ENCODE data around the gene TPM1. TPM values are rescaled to one million over a fixed set of nuclear protein-coding genes. Genes with fewer than 3 reads are reported as not detected.

The TPM1 gene
- total and polyA plus RNA-seq, 9 of the 15 experiments (the other 6 are each of a cell fraction or from before 2014, with no cell fraction given): 8.1 to 53.9 (median 43.1) TPM

Other genes with a start within 250 kb of the TPM1 start
- 6.1 and 9.5 TPM in 2 replicates for gene LACTB, start 79.1 kb downstream of the TPM1 start, total RNA-seq (2014; rRNA removed)
- gene LACTB, start 79.1 kb downstream of the TPM1 start, total RNA-seq (2014; rRNA removed; fragmentation: Illumina TruSeq; extraction: Trizol): 14.7 and 19.7 TPM in 2 replicates
- 13.1 and 15.5 TPM in 2 replicates for gene LACTB, start 79.1 kb downstream of the TPM1 start, total RNA-seq (2015; rRNA removed; fragmentation: Illumina TruSeq; extraction: Trizol)
- 7.0 and 8.4 TPM in 2 replicates for gene LACTB, start 79.1 kb downstream of the TPM1 start, total RNA-seq (2021)
- gene LACTB, start 79.1 kb downstream of the TPM1 start, polyA plus RNA-seq (2011; rRNA removed): 11.3 and 12.4 TPM in 2 replicates
- 8.2 and 14.6 TPM in 2 replicates for gene LACTB, start 79.1 kb downstream of the TPM1 start, polyA plus RNA-seq (2014; fragmentation: Illumina TruSeq; extraction: Trizol)
- gene LACTB, start 79.1 kb downstream of the TPM1 start, polyA plus RNA-seq (2014; fragmentation: Nextera tagmentation; extraction: Ambion mirVana): 1 to 10 TPM; 3.1 to 4.0 TPM
- 8.3 and 9.8 TPM in 2 replicates for gene LACTB, start 79.1 kb downstream of the TPM1 start, polyA plus RNA-seq (2014; rRNA removed)
- gene RPS27L, start 114.7 kb downstream of the TPM1 start, total RNA-seq (2014; rRNA removed): 75.1 and 85.7 TPM in 2 replicates
- gene RPS27L, start 114.7 kb downstream of the TPM1 start, total RNA-seq (2014; rRNA removed; fragmentation: Illumina TruSeq; extraction: Trizol): 128 and 148 TPM in 2 replicates
- 92.6 and 105 TPM in 2 replicates for gene RPS27L, start 114.7 kb downstream of the TPM1 start, total RNA-seq (2015; rRNA removed; fragmentation: Illumina TruSeq; extraction: Trizol)
- gene RPS27L, start 114.7 kb downstream of the TPM1 start, total RNA-seq (2021): 94.4 and 115 TPM in 2 replicates
- 117 and 155 TPM in 2 replicates for gene RPS27L, start 114.7 kb downstream of the TPM1 start, polyA plus RNA-seq (2011; rRNA removed)
- gene RPS27L, start 114.7 kb downstream of the TPM1 start, polyA plus RNA-seq (2014; fragmentation: Illumina TruSeq; extraction: Trizol): 72.2 and 79.3 TPM in 2 replicates
- gene RPS27L, start 114.7 kb downstream of the TPM1 start, polyA plus RNA-seq (2014; fragmentation: Nextera tagmentation; extraction: Ambion mirVana): 100 to 1,000 TPM; 328 to 382 TPM
- gene RPS27L, start 114.7 kb downstream of the TPM1 start, polyA plus RNA-seq (2014; rRNA removed): 115 and 116 TPM in 2 replicates
- 23.6 and 24.6 TPM in 2 replicates for gene RAB8B, start 146.9 kb downstream of the TPM1 start, total RNA-seq (2014; rRNA removed)
- gene RAB8B, start 146.9 kb downstream of the TPM1 start, total RNA-seq (2014; rRNA removed; fragmentation: Illumina TruSeq; extraction: Trizol): 28.9 and 33.9 TPM in 2 replicates
- 30.8 and 32.1 TPM in 2 replicates for gene RAB8B, start 146.9 kb downstream of the TPM1 start, total RNA-seq (2015; rRNA removed; fragmentation: Illumina TruSeq; extraction: Trizol)
- gene RAB8B, start 146.9 kb downstream of the TPM1 start, total RNA-seq (2021): 24.2 and 27.3 TPM in 2 replicates
- gene RAB8B, start 146.9 kb downstream of the TPM1 start, polyA plus RNA-seq (2011; rRNA removed): 13.2 and 21.5 TPM in 2 replicates
- gene RAB8B, start 146.9 kb downstream of the TPM1 start, polyA plus RNA-seq (2014; fragmentation: Illumina TruSeq; extraction: Trizol): 20.5 and 30.0 TPM in 2 replicates
- gene RAB8B, start 146.9 kb downstream of the TPM1 start, polyA plus RNA-seq (2014; fragmentation: Nextera tagmentation; extraction: Ambion mirVana): 10 to 100 TPM in 1 of 2 experiments, 1 to 10 TPM in 1; 7.8 to 12.1 TPM
- 17.4 and 17.6 TPM in 2 replicates for gene RAB8B, start 146.9 kb downstream of the TPM1 start, polyA plus RNA-seq (2014; rRNA removed)
- gene APH1B, start 234.9 kb downstream of the TPM1 start, total RNA-seq (2014; rRNA removed): 4.9 and 5.1 TPM in 2 replicates
- 9.0 and 9.1 TPM in 2 replicates for gene APH1B, start 234.9 kb downstream of the TPM1 start, total RNA-seq (2014; rRNA removed; fragmentation: Illumina TruSeq; extraction: Trizol)
- 8.9 and 9.6 TPM in 2 replicates for gene APH1B, start 234.9 kb downstream of the TPM1 start, total RNA-seq (2015; rRNA removed; fragmentation: Illumina TruSeq; extraction: Trizol)
- 9.7 and 10.6 TPM in 2 replicates for gene APH1B, start 234.9 kb downstream of the TPM1 start, total RNA-seq (2021)
- gene APH1B, start 234.9 kb downstream of the TPM1 start, polyA plus RNA-seq (2011; rRNA removed): 4.8 and 7.0 TPM in 2 replicates
- gene APH1B, start 234.9 kb downstream of the TPM1 start, polyA plus RNA-seq (2014; fragmentation: Illumina TruSeq; extraction: Trizol): 6.1 and 6.9 TPM in 2 replicates
- 1 to 10 TPM; 7.0 to 8.7 TPM for gene APH1B, start 234.9 kb downstream of the TPM1 start, polyA plus RNA-seq (2014; fragmentation: Nextera tagmentation; extraction: Ambion mirVana)
- gene APH1B, start 234.9 kb downstream of the TPM1 start, polyA plus RNA-seq (2014; rRNA removed): 6.8 and 7.3 TPM in 2 replicates